ENCODE results near the gene FILIP1. TPM values are rescaled to one million over a fixed set of nuclear protein-coding genes. Genes with fewer than 3 reads are reported as not detected.

The FILIP1 gene
- 0.15 to 0.53 TPM (median 0.32 TPM) in 5 replicates for total RNA-seq (2022; extraction: Qiagen RNA extraction)

GRCh38 chr6:75493400-75494064, at the start of gene FILIP1:
TSS of gene FILIP1 (minus strand) at chr6:75493800. CDS start at chr6:75414972, 78,828 bp downstream.

GRCh38 chr6:75284632-75285282, 208.8 kb downstream of the FILIP1 start, which contains the start of gene TMEM30A:
TSS of gene TMEM30A (minus strand) at chr6:75284792. CDS start at chr6:75284638, 154 bp downstream.

GRCh38 chr6:75243333-75244062, 250.1 kb downstream of the FILIP1 start, which contains the start of gene COX7A2:
TSS of gene COX7A2 (minus strand) at chr6:75243801. CDS start at chr6:75243734, 67 bp downstream.

Other genes starting within 250 kb of the FILIP1 start
- gene COX7A2, start 250.0 kb downstream of the FILIP1 start, total RNA-seq (2022; extraction: Qiagen RNA extraction): 269 to 341 TPM (median 281 TPM) in 5 replicates
- gene TMEM30A, start 209.0 kb downstream of the FILIP1 start, total RNA-seq (2022; extraction: Qiagen RNA extraction): 30.7 to 44.4 TPM (median 41.0 TPM) in 5 replicates
- 27.5 to 34.9 TPM (median 30.0 TPM) in 5 replicates for gene SENP6, start 108.1 kb upstream of the FILIP1 start, total RNA-seq (2022; extraction: Qiagen RNA extraction)